HepG2 (cell line): ENCODE measurements around the gene ARID5B. TPM values are rescaled to one million over a fixed set of nuclear protein-coding genes. Genes with fewer than 3 reads are reported as not detected.

Source experiments
- ATAC-seq: fragments of 200-7000 bp; cut with Tn5 transposase; 3 replicates; pipeline ENCODE4 v1.9.1; 2020; ENCODE audit warnings: mild to moderate bottlenecking, moderate library complexity
- BruUV-seq: library from RNA; stranded (reverse); fragments of 400-500 nt; replicated peaks from 2 replicates; lab custom pipeline; 2021; lab: Mats Ljungman, UMichigan
- CTCF ChIA-PET: fragments of 300-600 bp; formaldehyde crosslinking; extraction: SDS; loops from one replicate; lab custom pipeline; 2021; ENCODE audit warnings: low total read pairs, inconsistent platforms, low intra/inter-chr PET ratio; lab: Yijun Ruan, JAX
- POLR2A ChIA-PET: fragments of 350-600 bp; sonication (Branson Sonifier 250); formaldehyde crosslinking; loops from one replicate; lab custom pipeline; 2020; ENCODE audit warnings: antibody characterized with exemption, inconsistent platforms; lab: Yijun Ruan, JAX
- DNase-seq: peaks from one replicate; pipeline ENCODE4 v3.0.0-alpha.2; 2015; ENCODE audit warnings: low spot score
- FAIRE-seq: peaks from 3 replicates; lab custom pipeline; 2011; peaks lifted over from hg19 to GRCh38; lab: Jason Lieb, UNC
- H2AFZ ChIP-seq: one replicate; pipeline ENCODE4 v1.6.1; 2011; ENCODE audit warnings: low read length, inconsistent platforms
- H3K27ac ChIP-seq: fragments of 300-600 bp; 3 replicates; pipeline ENCODE4 v1.8.0; 2011; ENCODE audit warnings: mixed run types, mild to moderate bottlenecking, mixed read lengths, low read length, inconsistent platforms; ENCODE audit not compliant: insufficient read depth; ENCODE audit errors: extremely low read length
- H3K27me3 ChIP-seq, 2 experiments: fragments of 200-600 bp in 1 of 2; 2 replicates in 1 of 2; 3 replicates in 1 of 2; pipeline versions ENCODE4 v1.6.0 to v1.8.0; 2011; ENCODE audit warnings: low read length in 2 of 2, mild to moderate bottlenecking in 2 of 2, moderate library complexity in 2 of 2, inconsistent platforms in 1 of 2; ENCODE audit not compliant: insufficient read depth in 2 of 2, control insufficient read depth in 1 of 2
- H3K36me3 ChIP-seq, 2 experiments: fragments of 200-600 bp in 1 of 2; replicated peaks in 1 of 2; 2 replicates in 1 of 2; 3 replicates in 1 of 2; pipeline versions ENCODE4 v1.5.1 to v1.8.0; 2011; ENCODE audit warnings: low read length in 2 of 2, inconsistent platforms in 1 of 2; ENCODE audit not compliant: insufficient read depth in 2 of 2, control insufficient read depth in 1 of 2
- H3K4me1 ChIP-seq: 2 replicates; pipeline ENCODE4 v1.5.1; 2012; ENCODE audit warnings: low read length, inconsistent platforms; ENCODE audit not compliant: insufficient read depth
- H3K4me2 ChIP-seq: 2 replicates; pipeline ENCODE4 v1.6.0; 2011; ENCODE audit warnings: low read depth, low read length, inconsistent platforms
- H3K4me3 ChIP-seq, 3 experiments: fragments of 200-600 bp in 1 of 3; sonication (generic), shearing (Covaris generic) in 1 of 3; replicated peaks in 1 of 3; 2 replicates each; pipeline ENCODE4 v1.5.1; 2011 to 2016; ENCODE audit warnings: low read length in 3 of 3, inconsistent platforms in 2 of 3, low read depth in 2 of 3, mild to moderate bottlenecking in 2 of 3, control low read depth in 1 of 3, mixed read lengths in 1 of 3; ENCODE audit not compliant: insufficient read depth in 1 of 3
- H3K79me2 ChIP-seq: one replicate; pipeline ENCODE4 v1.6.1; 2011; ENCODE audit warnings: low read length, inconsistent platforms; ENCODE audit not compliant: insufficient read depth
- H3K9ac ChIP-seq: 2 replicates; pipeline ENCODE4 v1.6.0; 2011; ENCODE audit warnings: mild to moderate bottlenecking, low read depth, low read length, inconsistent platforms; ENCODE audit not compliant: insufficient read depth
- H3K9me3 ChIP-seq: 2 replicates; pipeline ENCODE4 v1.5.1; 2012; ENCODE audit warnings: mild to moderate bottlenecking, low read length
- H4K20me1 ChIP-seq: 2 replicates; pipeline ENCODE4 v1.6.0; 2011; ENCODE audit warnings: inconsistent platforms, mild to moderate bottlenecking, low read length, moderate library complexity; ENCODE audit not compliant: insufficient read depth
- CREB1 ChIP-seq, 2 experiments: fragments of 450-650 bp in 1 of 2; IDR thresholded peaks; 2 replicates each; pipeline ENCODE4 v1.6.1; 2016 to 2017; ENCODE audit warnings: control low read depth in 1 of 2, mild to moderate bottlenecking in 1 of 2, missing compliant biosample characterization in 1 of 2, missing genetic modification characterization in 1 of 2
- IKZF1 ChIP-seq: fragments of 450-650 bp; IDR thresholded peaks from 2 replicates; pipeline ENCODE4 v1.7.1; 2016
- NR2F1 ChIP-seq, 2 experiments: fragments of 450-650 bp in 1 of 2; formaldehyde crosslinking in 1 of 2; IDR thresholded peaks; 2 replicates each; pipeline versions ENCODE4 v1.5.0 to v1.6.1; 2016 to 2020; ENCODE audit warnings: mild to moderate bottlenecking in 1 of 2, missing compliant biosample characterization in 1 of 2, missing genetic modification reagents in 1 of 2, moderate library complexity in 1 of 2
- PATZ1 ChIP-seq: sonication (generic); formaldehyde crosslinking; IDR thresholded peaks from 2 replicates; pipeline ENCODE4 v1.4.0; 2020; ENCODE audit warnings: missing genetic modification reagents
- PBX3 ChIP-seq: sonication (generic); formaldehyde crosslinking; IDR thresholded peaks from 2 replicates; pipeline ENCODE4 v1.8.1; 2023; ENCODE audit warnings: missing genetic modification reagents, inconsistent platforms, borderline replicate concordance
- ZFP91 ChIP-seq: sonication (generic); formaldehyde crosslinking; IDR thresholded peaks from 2 replicates; pipeline ENCODE4 v1.9.0; 2022; ENCODE audit warnings: missing genetic modification reagents, mild to moderate bottlenecking, borderline replicate concordance
- ZKSCAN5 ChIP-seq: sonication (generic); formaldehyde crosslinking; IDR thresholded peaks from 2 replicates; pipeline ENCODE4 v1.5.1; 2020; ENCODE audit warnings: mild to moderate bottlenecking, missing genetic modification reagents
- ZSCAN30 ChIP-seq: sonication (generic); formaldehyde crosslinking; IDR thresholded peaks from 2 replicates; pipeline ENCODE4 v1.5.0; 2020; ENCODE audit warnings: mild to moderate bottlenecking, missing genetic modification reagents
- WGBS: methylation state at CpG from one replicate; pipeline ENCODE4 v1.1.6; 2017; ENCODE audit warnings: low lambda C conversion rate; 5-methylcytosine and 5-hydroxymethylcytosine counted together
- in situ Hi-C: cut with HindIII; loops from 2 replicates; pipeline ENCODE4 v1.10.0; 2017; ENCODE audit warnings: low pct_unique_long_range_greater_than_20kb; ENCODE audit not compliant: extremely low pct_ligation_motif_present
- intact Hi-C: fragments of 100-400 bp; cut with micrococcal nuclease; formaldehyde crosslinking; loops from one replicate; pipeline ENCODE4 v1.10.0; 2022; ENCODE audit not compliant: unreplicated experiment
- polyA plus RNA-seq, 8 experiments: library from polyadenylated mRNA; depleted of rRNA in 3 of 8; stranded (reverse) in 7 of 8; unstranded in 1 of 8; fragments of >200 nt; fragmentation: Illumina TruSeq in 4 of 8; extraction: Trizol in 4 of 8; gene quantifications; 2 replicates each; pipeline versions ENCODE4 v1.2.1 to v1.2.3, GENCODE V29; 2011 to 2016; ENCODE audit warnings: low read depth in 4 of 8, missing spikeins in 1 of 8, mixed read lengths in 1 of 8; ENCODE audit not compliant: insufficient read depth in 1 of 8
- total RNA-seq, 5 experiments: library from RNA; depleted of rRNA; stranded (reverse); fragments of >200 nt; fragmentation: Illumina TruSeq; extraction: Trizol; gene quantifications; 2 replicates each; pipeline ENCODE4 v1.2.3, GENCODE V29; 2016; ENCODE audit warnings: low read depth in 1 of 5
- TF ChIP-seq, protein P1 (sequence below): sonication (generic); formaldehyde crosslinking; IDR thresholded peaks from 2 replicates; pipeline ENCODE4 v1.9.0; 2021; ENCODE audit warnings: mild to moderate bottlenecking, missing genetic modification reagents

Gene ARID5B
- total and polyA plus RNA-seq, 2 of the 13 experiments (the other 11 are each of a cell fraction or from before 2014, with no cell fraction given): 6.2 to 21.1 TPM

DNA sequence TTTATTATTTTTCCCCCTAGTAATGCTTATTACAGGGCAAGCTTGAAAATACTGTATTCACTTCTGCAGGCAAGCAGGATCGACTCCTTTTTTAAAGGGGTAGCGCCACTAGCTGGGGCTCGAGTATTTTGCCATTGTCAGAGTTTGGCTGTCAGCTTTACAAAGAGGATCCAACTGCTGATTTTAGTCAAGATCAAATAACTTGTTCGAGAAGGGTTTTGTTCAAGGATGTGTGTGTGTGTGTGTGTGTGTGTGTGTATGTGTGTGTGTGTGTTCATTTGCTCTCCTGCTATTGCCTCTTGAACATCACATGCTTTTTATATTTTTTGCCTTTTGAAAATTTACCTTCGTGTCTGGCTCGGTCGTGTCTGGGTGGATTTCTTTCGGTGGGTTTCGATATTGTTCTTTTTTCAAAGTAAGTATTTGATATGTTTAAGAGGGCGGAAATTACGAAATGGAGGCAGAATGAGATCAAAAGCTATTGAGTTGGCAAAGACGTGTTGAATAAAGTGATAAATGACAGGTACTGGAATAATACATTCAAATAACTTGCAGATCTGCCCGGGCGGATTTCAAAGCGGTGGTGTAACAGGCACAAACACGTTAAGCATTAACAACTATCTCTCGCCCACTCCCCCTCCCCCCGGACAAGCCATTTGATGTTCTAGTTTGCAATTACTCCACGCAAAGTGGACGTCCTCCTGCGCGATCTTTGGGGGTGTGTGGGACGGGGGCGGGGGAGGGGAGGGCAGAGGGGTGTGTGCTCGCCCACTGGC lies 1.1 kb downstream of the ARID5B start:
- Histone ChIP-seq H3K4me1 (peaks cover 58% of the 10 kb centered on the region), H3K27ac (peak overlapping the region; percentile 94), H3K36me3 (no peaks in the 10 kb centered on the region), H3K9ac (peak overlapping the region; percentile 96), H3K79me2 (peaks cover 59% of the 10 kb centered on the region), H2AFZ (no peak overlapping the region), H4K20me1 (peaks cover 4% of the 10 kb centered on the region; the same call in 1 of the 2 replicates), H3K4me2 (peak overlapping the region; percentile 78), H3K9me3 (no peaks in the 10 kb centered on the region), H3K27me3 (no peaks in the 10 kb centered on the region; a peak in 1 of 5 replicates), H3K4me3 (peak overlapping the region; percentile 93 to 96 (median 94))
- in situ Hi-C loops: loop anchor here (5.0 to 10.0 kb wide), 3 partner anchors 145 to 352 kb away; no protein-coding TSS in a partner anchor
- under 1% methylated on average over 19 of the region's 25 CpGs for WGBS
- no TSS peak for BruUV-seq
- peak; percentile 67 for ATAC-seq
- CTCF ChIA-PET: no interaction called here
- FAIRE-seq: peak; percentile 26
- intact Hi-C loops: loop anchor here (1.0 to 5.0 kb wide), 4 partner anchors 66 to 365 kb away; partner anchors contain the start of gene RTKN2
- POLR2A ChIA-PET: interaction anchor here (0.8 to 2.1 kb wide), 14 partner anchors 34 to 366 kb away, joined by 3 to 12 read pairs (median 4); partner anchors contain the start of gene RTKN2
- DNase-seq: peak; percentile 70
- TF ChIP-seq ZKSCAN5 (CRISPR knock-in tag) (0 out of 2 replicates have a peak, but pooled peaks have one; percentile 70), PBX3 (CRISPR knock-in tag) (no peak), CREB1 (IDR thresholded peaks at IDR 0.05) (no peak), CREB1 (CRISPR knock-in tag; IDR thresholded peaks at IDR 0.05) (peak; percentile 36; the same call in 1 of the 2 replicates), ZSCAN30 (CRISPR knock-in tag) (peak; percentile 12; the same call in 1 of the 2 replicates), ZFP91 (CRISPR knock-in tag) (peak; percentile 29; the same call in 1 of the 2 replicates), IKZF1 (no peak), NR2F1 (CRISPR knock-in tag; IDR thresholded peaks at IDR 0.05) (no peak), PATZ1 (CRISPR knock-in tag) (0 out of 2 replicates have a peak, but pooled peaks have one; percentile 12)
- TF ChIP-seq, protein P1, sequence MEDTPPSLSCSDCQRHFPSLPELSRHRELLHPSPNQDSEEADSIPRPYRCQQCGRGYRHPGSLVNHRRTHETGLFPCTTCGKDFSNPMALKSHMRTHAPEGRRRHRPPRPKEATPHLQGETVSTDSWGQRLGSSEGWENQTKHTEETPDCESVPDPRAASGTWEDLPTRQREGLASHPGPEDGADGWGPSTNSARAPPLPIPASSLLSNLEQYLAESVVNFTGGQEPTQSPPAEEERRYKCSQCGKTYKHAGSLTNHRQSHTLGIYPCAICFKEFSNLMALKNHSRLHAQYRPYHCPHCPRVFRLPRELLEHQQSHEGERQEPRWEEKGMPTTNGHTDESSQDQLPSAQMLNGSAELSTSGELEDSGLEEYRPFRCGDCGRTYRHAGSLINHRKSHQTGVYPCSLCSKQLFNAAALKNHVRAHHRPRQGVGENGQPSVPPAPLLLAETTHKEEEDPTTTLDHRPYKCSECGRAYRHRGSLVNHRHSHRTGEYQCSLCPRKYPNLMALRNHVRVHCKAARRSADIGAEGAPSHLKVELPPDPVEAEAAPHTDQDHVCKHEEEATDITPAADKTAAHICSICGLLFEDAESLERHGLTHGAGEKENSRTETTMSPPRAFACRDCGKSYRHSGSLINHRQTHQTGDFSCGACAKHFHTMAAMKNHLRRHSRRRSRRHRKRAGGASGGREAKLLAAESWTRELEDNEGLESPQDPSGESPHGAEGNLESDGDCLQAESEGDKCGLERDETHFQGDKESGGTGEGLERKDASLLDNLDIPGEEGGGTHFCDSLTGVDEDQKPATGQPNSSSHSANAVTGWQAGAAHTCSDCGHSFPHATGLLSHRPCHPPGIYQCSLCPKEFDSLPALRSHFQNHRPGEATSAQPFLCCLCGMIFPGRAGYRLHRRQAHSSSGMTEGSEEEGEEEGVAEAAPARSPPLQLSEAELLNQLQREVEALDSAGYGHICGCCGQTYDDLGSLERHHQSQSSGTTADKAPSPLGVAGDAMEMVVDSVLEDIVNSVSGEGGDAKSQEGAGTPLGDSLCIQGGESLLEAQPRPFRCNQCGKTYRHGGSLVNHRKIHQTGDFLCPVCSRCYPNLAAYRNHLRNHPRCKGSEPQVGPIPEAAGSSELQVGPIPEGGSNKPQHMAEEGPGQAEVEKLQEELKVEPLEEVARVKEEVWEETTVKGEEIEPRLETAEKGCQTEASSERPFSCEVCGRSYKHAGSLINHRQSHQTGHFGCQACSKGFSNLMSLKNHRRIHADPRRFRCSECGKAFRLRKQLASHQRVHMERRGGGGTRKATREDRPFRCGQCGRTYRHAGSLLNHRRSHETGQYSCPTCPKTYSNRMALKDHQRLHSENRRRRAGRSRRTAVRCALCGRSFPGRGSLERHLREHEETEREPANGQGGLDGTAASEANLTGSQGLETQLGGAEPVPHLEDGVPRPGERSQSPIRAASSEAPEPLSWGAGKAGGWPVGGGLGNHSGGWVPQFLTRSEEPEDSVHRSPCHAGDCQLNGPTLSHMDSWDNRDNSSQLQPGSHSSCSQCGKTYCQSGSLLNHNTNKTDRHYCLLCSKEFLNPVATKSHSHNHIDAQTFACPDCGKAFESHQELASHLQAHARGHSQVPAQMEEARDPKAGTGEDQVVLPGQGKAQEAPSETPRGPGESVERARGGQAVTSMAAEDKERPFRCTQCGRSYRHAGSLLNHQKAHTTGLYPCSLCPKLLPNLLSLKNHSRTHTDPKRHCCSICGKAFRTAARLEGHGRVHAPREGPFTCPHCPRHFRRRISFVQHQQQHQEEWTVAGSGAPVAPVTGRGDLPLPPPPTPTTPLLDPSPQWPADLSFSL (CRISPR knock-in tag): peak; percentile 45; the same call in 1 of the 2 replicates
